Measurements from ENCODE around the gene TCF4.

DNA sequence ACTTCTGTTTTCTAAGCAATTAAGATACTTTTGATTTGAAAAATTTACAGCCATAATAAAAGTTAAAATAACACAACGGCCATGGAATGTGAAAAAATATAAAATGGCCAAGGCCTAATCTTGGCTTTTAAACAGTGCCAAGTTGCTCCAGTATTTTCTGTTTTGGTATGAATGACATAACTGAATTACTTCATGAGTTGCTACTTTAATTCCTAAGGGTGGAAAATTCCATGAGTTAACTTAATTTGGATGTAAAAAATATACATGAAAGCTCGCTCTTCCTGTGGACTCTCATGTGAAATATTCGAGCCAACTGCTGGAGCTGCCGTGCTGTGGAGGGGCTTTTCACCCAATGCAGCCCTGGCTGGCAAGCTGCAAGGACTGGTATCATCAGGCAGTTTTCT, 342.8 kb downstream of the TCF4 start:
- TF ChIP-seq, protein P1, sequence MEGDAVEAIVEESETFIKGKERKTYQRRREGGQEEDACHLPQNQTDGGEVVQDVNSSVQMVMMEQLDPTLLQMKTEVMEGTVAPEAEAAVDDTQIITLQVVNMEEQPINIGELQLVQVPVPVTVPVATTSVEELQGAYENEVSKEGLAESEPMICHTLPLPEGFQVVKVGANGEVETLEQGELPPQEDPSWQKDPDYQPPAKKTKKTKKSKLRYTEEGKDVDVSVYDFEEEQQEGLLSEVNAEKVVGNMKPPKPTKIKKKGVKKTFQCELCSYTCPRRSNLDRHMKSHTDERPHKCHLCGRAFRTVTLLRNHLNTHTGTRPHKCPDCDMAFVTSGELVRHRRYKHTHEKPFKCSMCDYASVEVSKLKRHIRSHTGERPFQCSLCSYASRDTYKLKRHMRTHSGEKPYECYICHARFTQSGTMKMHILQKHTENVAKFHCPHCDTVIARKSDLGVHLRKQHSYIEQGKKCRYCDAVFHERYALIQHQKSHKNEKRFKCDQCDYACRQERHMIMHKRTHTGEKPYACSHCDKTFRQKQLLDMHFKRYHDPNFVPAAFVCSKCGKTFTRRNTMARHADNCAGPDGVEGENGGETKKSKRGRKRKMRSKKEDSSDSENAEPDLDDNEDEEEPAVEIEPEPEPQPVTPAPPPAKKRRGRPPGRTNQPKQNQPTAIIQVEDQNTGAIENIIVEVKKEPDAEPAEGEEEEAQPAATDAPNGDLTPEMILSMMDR (conservative IDR thresholded peaks at IDR 0.05; ENCODE audit: low read length): no peak
- TF ChIP-seq EZH2phosphoT487 (IDR thresholded peaks at IDR 0.05; ENCODE audit: borderline replicate concordance, low read depth, low read length): no peak

Measured in OCI-LY7 (cell line).